Activated CD4-positive, alpha-beta T cell treated with anti-CD3 and anti-CD28 coated beads, Interleukin-2, amount 50 U/mL, for 48 hours (primary cell): ENCODE measurements around the gene B9D1.

Experiments
- DNase-seq, 2 experiments: peaks; one replicate each; pipeline ENCODE4 v3.0.0-alpha.2; 2020

B9D1 gene

GRCh38 chr17:19335951-19336631, 26.4 kb downstream of the B9D1 start:
- no peak for DNase-seq

- no peak for DNase-seq
Observed at GRCh38 chr17:19334331-19334730, 28.2 kb downstream of the B9D1 start.

GRCh38 chr17:19333736-19334290, 28.7 kb downstream of the B9D1 start:
- DNase-seq = no peak

- DNase-seq = no peak
Observed at GRCh38 chr17:19333132-19333440, 29.4 kb downstream of the B9D1 start.

DNA sequence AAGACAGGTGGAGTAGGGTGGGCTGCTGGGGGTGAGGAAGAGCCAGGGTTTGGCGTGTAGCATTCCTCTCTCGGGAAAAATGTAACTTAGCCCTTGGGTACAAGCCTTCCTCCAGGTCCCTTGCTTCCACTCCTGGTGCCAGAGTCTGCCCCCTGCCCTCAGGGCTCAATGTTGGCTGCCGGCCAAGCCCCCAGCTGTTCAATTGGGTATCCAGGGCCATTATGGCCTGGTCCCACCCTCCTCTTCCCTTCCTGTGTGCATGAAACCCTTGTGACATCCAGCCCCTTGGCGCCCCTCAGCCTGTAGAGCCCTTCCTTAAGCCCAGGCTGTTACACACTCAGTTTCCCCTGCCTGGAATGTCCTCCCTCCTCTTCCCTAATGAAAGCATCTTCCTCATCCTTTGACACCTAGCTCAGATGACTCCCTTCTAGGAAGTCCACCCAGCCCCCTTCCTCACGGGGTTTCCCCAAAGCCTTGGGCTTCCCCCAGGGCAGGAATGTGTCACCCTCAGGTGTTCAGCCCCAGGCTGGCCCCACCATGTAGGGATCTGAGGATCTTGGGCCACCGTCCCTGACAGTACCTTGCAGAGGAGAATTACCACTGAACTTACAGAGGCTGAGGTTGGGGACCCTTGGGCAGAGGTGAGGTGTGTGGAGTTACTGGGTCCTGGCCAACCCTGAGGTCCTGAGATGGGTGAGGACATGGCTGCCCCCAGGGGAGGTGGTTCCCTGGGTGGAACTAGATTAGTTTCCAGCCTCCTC, 30.0 kb downstream of the B9D1 start:
- peak; percentile 12 to 18 for DNase-seq

GRCh38 chr17:19331543-19332245, 30.8 kb downstream of the B9D1 start:
- no peak for DNase-seq

- no peak for DNase-seq
Observed at GRCh38 chr17:19331134-19331533, 31.4 kb downstream of the B9D1 start.

GRCh38 chr17:19330271-19330670, 32.3 kb downstream of the B9D1 start:
- DNase-seq = no peak

DNA sequence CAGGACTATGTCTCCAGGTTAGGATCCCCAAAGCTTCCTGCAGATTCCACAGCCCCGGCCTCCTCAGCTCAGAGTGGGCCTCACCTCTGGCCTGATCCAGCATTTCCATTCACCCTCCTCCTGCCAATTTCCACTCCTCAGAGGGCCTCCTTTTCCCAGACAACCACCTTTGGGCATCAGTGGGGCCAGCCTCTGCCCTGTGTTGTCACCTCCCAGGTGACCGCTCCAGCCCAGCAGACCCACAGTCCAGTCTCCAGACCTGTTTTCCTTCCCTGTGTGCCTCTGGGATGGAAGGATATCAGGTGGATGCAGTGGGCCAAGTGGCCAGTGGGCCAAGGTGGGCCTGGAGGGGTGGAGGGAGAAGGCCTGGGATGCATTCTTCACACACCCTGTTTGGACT, 32.7 kb downstream of the B9D1 start:
- no peak for DNase-seq

DNA sequence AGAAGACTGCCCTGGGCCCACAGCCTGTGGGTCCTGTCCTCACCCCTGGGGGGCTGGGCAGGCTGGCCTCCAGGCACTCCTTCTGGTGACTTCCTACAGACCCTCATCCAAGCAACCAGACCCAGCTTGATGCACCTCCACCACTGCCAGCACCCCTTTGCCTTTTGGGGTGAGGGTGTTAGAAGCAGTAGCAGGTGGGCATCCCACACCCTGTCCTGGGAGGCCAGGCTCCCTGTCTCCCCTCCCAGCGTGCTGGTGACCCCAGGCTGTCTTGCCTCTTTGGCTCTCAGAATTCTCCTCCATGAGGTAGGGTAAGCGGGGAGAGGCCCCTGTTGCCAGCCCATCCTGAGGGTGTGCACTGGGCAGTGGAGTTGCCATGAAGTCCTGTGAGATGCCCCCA, 33.4 kb downstream of the B9D1 start:
- DNase-seq = no peak

DNA sequence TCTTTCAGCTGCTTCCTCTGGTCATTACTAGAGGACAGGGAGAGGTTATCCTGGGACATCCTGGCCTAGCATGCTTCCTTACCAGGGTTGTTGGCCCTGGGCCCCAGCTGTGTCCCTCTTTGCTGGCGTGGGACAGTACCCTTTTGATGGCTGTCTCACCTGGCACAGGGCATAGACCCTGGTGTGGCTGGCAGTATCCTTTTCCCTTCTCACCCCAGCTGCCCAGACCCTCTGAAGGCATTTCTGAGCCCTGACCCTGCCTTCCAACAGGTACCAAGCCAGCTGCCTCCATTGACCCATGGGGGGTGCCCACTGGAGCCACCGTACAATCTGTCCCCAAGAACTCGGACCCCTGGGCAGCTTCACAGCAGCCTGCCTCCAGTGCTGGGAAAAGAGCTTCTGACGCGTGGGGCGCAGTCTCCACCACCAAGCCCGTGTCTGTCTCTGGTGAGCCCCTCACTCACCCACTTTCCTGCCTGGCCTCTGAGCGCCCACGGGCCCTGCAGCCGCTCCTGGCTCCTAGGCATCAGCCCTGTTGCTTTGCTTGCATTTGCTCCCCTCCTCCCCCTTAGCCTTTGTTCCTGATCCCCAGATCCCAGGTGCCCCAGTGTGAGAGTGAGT, 34.0 kb downstream of the B9D1 start:
- no peak for DNase-seq

- DNase-seq = no peak
Observed at GRCh38 chr17:19327031-19327783, 35.3 kb downstream of the B9D1 start.

- DNase-seq = no peak
Observed at GRCh38 chr17:19325542-19325941, 37.0 kb downstream of the B9D1 start.

- no peak for DNase-seq
Observed at GRCh38 chr17:19322861-19323260, 39.7 kb downstream of the B9D1 start.

- DNase-seq = no peak
Observed at GRCh38 chr17:19322129-19322505, 40.4 kb downstream of the B9D1 start.

DNA sequence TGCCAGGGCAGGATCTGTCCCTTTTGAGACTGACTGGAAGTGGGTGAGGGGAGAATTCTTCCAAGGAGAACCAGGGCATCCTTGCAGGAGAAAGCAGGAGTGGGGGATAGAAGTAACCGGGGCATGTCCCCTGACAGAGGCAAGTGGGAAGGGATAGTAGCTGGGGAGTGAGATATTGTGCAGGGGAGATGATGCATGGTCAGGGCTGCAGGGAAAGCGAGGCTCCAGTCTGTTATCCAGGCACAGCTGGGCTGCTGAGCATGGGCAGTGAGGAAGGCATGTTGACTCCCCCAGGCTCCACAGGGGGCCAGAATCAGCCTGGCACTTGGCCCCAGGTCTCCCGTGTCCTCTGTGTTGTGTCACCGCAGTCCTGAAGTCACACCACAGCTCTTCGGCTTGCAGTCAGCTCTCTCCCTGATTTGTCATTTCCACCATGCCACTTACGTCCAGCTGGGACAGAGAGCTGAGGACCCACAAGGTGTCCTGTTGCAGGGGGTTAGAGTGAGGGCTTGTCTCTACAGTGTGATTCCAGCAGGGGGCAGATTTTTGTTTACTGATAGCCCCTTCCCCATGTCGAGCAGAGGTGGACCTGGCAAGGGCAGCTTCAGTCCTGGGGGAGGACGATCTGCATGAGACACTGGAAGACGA, 40.9 kb downstream of the B9D1 start:
- DNase-seq = no peak

GRCh38 chr17:19320876-19321275, 41.6 kb downstream of the B9D1 start:
- DNase-seq = no peak

DNA sequence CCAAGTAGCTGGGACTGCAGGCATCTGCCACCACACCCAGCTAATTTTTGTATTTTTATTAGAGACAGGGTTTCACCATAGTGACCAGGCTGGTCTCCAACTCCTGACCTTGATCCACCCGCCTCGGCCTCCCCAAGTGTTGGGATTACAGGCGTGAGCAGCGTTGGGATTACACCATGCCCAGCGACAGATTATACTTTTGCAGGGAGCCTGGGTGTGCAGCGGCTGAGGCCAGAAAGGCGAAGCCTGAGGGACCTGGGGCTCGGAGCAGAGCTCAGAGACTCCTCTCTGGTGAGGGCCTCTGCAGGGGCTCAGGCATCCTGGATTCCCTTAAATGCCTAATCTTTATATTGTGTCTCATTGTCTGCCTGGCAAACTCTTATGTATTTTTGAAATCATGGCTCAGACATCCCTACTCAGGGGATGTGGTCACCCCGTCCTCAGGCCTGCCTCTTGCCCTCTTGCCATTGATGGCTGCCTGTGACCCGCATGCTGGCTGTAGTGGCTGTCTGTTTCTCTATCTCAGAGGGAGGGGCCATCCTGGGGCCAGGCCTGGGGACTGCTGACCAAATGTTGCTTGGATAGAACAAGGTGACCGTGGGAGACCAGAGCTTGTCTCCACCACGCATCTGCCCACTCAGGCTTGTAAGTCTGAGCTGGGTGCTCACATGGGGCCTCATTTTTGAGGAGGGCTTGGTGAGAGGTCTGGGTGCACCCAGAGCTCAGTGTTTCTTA, 42.6 kb downstream of the B9D1 start:
- DNase-seq = no peak

DNA sequence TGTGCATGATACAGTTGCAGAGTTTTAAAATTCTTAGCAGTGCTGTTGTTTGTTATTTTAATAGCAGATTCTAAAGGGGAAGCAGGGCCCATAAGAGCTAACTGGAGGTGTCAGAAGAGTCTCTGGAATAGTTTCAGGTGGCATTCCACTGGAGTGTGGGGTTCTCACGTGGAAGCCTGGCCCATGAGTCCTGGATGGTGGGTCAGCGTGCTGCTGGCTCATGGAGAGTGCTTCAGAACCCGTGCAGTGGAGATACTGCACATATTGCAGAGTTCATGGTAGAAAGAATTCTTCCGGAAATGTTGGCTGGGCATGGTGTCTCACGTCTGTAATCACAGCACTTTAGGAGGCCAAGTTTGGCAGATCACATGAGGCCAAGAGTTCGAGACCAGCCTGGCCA, 43.9 kb downstream of the B9D1 start:
- no peak for DNase-seq

- DNase-seq = no peak
Observed at GRCh38 chr17:19317359-19318095, 45.0 kb downstream of the B9D1 start.
